ENCODE data around the gene CCDC180. TPM values are rescaled to one million over a fixed set of nuclear protein-coding genes. Genes with fewer than 3 reads are reported as not detected.

The CCDC180 gene
- total and polyA plus RNA-seq, 3 experiments from 2014 or later, result 0.38 to 3.2 (median 1.6) TPM

DNA sequence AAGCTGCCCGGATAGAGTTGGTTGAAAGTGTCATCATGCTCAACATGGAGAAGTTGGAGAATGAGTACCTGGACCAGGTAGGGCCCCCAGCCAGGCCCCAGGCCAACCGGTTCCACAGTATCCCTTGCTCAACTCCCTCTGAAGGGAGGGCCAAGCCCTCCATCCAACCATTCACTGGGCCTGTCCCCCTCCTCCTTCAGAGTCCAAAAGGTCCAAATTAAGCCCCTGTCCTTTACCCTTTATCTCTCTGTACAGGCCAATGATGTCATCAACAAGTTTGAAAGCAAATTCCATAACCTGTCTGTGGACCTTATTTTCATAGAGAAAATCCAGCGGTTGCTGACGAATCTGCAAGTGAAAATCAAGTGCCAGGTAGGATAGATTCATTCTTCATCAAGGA, 47.2 kb downstream of the CCDC180 start:
- CTCF ChIA-PET, result no interaction called here
- Histone ChIP-seq H3K27me3 (ENCODE audit: insufficient read depth, low read length, poor library complexity, severe bottlenecking) (no peaks in the 10 kb centered on the region), H3K36me3 (ENCODE audit: insufficient read depth, low read length) (no peaks in the 10 kb centered on the region), H3K9me3 (ENCODE audit: low read length) (no peaks in the 10 kb centered on the region), H3K4me1 (ENCODE audit: insufficient read depth, low read length) (no peaks in the 10 kb centered on the region), H3K4me3 (ENCODE audit: low read length) (no peak overlapping the region), H3K27ac (ENCODE audit: low read depth, low read length) (no peak overlapping the region)
- POLR2A ChIA-PET, result no interaction called here
- Mint-ChIP-seq H3K4me1 (peaks cover 0 to 6% (median 0%) of the 10 kb centered on the region in 3 donors), H3K4me3 (no peak overlapping the region), H3K27ac (no peak overlapping the region), H3K27me3 (no peaks in the 10 kb centered on the region), H3K36me3 (peaks cover 4 to 49% (median 24%) of the 10 kb centered on the region in 3 donors), H3K9me3 (no peaks in the 10 kb centered on the region)
- no peak for DNase-seq

- ChIA-PET POLR2A (no interaction called here), CTCF (no interaction called here)
- no peak overlapping the region for H3K27ac Mint-ChIP-seq
These were observed 49.6 kb downstream of the CCDC180 start for GRCh38 chr9:97357056-97357455.

More at GRCh38 chr9:97357056-97357455, 49.6 kb downstream of the CCDC180 start:
- Mint-ChIP-seq H3K9me3 (no peaks in the 10 kb centered on the region), H3K4me3 (no peak overlapping the region), H3K27me3 (no peaks in the 10 kb centered on the region), H3K4me1 (peaks cover 0 to 4% (median 0%) of the 10 kb centered on the region in 3 donors), H3K36me3 (peaks cover 0 to 52% (median 18%) of the 10 kb centered on the region in 3 donors)
- no peak for DNase-seq
- Histone ChIP-seq H3K27ac (ENCODE audit: low read depth, low read length) (no peak overlapping the region), H3K4me1 (ENCODE audit: insufficient read depth, low read length) (no peaks in the 10 kb centered on the region), H3K36me3 (ENCODE audit: insufficient read depth, low read length) (no peaks in the 10 kb centered on the region), H3K4me3 (ENCODE audit: low read length) (no peak overlapping the region), H3K9me3 (ENCODE audit: low read length) (no peaks in the 10 kb centered on the region), H3K27me3 (ENCODE audit: insufficient read depth, low read length, poor library complexity, severe bottlenecking) (no peaks in the 10 kb centered on the region)

Other genes starting within 250 kb of the CCDC180 start
- 1 to 10 TPM; 5.4 to 6.1 TPM for gene TDRD7, start 104.4 kb downstream of the CCDC180 start, total RNA-seq
- 8.0 TPM for gene TDRD7, start 104.4 kb downstream of the CCDC180 start, polyA plus RNA-seq
- 1 to 10 TPM; 1.2 to 1.5 TPM for gene TMOD1, start 194.0 kb downstream of the CCDC180 start, total RNA-seq
- gene TMOD1, start 194.0 kb downstream of the CCDC180 start, polyA plus RNA-seq, result 1.3 TPM

All from CD8-positive, alpha-beta memory T cell (primary cell).